H9 (cell line): ENCODE measurements around the gene SHBG. TPM values are rescaled to one million over a fixed set of nuclear protein-coding genes. Genes with fewer than 3 reads are reported as not detected.

Experiments used
- DNase-seq: peaks from one replicate; pipeline ENCODE4 v3.0.0-alpha.2; 2017
- H2AFZ ChIP-seq: one replicate; pipeline ENCODE4 v1.6.1; 2013; ENCODE audit warnings: mild to moderate bottlenecking, low read length, control low read depth, moderate library complexity
- H2AK5ac ChIP-seq: 2 replicates; pipeline ENCODE4 v1.6.1; 2013; ENCODE audit warnings: low read length, control low read depth, mixed read lengths; ENCODE audit not compliant: insufficient read length
- H2BK120ac ChIP-seq: one replicate; pipeline ENCODE4 v1.6.1; 2013; ENCODE audit warnings: low read depth, mild to moderate bottlenecking, low read length, control low read depth, inconsistent platforms; ENCODE audit not compliant: poor library complexity, severe bottlenecking
- H2BK12ac ChIP-seq: 2 replicates; pipeline ENCODE4 v1.6.1; 2013; ENCODE audit warnings: low read length, control low read depth, mixed read lengths, low read depth; ENCODE audit not compliant: insufficient read length
- H2BK15ac ChIP-seq: 2 replicates; pipeline ENCODE4 v1.6.1; 2013; ENCODE audit warnings: low read depth, low read length, control low read depth
- H2BK20ac ChIP-seq: one replicate; pipeline ENCODE4 v1.6.1; 2013; ENCODE audit warnings: low read depth, mild to moderate bottlenecking, low read length, control low read depth, inconsistent platforms; ENCODE audit not compliant: poor library complexity, severe bottlenecking
- H2BK5ac ChIP-seq: 2 replicates; pipeline ENCODE4 v1.6.1; 2013; ENCODE audit warnings: low read length, control low read depth, mixed read lengths; ENCODE audit not compliant: insufficient read length
- H3K14ac ChIP-seq: 2 replicates; pipeline ENCODE4 v1.6.1; 2013; ENCODE audit warnings: low read length, control low read depth; ENCODE audit not compliant: insufficient read depth
- H3K18ac ChIP-seq: 2 replicates; pipeline ENCODE4 v1.6.1; 2013; ENCODE audit warnings: low read depth, mild to moderate bottlenecking, mixed read lengths, low read length, control low read depth; ENCODE audit not compliant: insufficient read length
- H3K23ac ChIP-seq: 2 replicates; pipeline ENCODE4 v1.6.1; 2013; ENCODE audit warnings: low read length, control low read depth, mixed read lengths, low read depth; ENCODE audit not compliant: insufficient read length
- H3K23me2 ChIP-seq: 2 replicates; pipeline ENCODE4 v1.6.1; 2013; ENCODE audit warnings: low read depth, mild to moderate bottlenecking, mixed read lengths, low read length, control low read depth; ENCODE audit not compliant: insufficient read length, poor library complexity, severe bottlenecking
- H3K27ac ChIP-seq: 2 replicates; pipeline ENCODE4 v1.5.1; 2013; ENCODE audit warnings: low read length, control low read depth, mixed read lengths, low read depth; ENCODE audit not compliant: insufficient read length
- H3K27me3 ChIP-seq: 2 replicates; pipeline ENCODE4 v1.6.1; 2013; ENCODE audit warnings: low read length, control low read depth, inconsistent platforms; ENCODE audit not compliant: insufficient read depth
- H3K4ac ChIP-seq: 2 replicates; pipeline ENCODE4 v1.6.1; 2013; ENCODE audit warnings: low read depth, mild to moderate bottlenecking, control low read depth, inconsistent platforms, low read length, moderate library complexity
- H3K4me1 ChIP-seq: 2 replicates; pipeline ENCODE4 v1.6.1; 2013; ENCODE audit warnings: low read length, control low read depth, inconsistent platforms; ENCODE audit not compliant: insufficient read depth
- H3K4me2 ChIP-seq: 2 replicates; pipeline ENCODE4 v1.6.1; 2013; ENCODE audit warnings: low read length, control low read depth, mixed read lengths; ENCODE audit not compliant: insufficient read length, insufficient read depth
- H3K56ac ChIP-seq: 2 replicates; pipeline ENCODE4 v1.6.1; 2013; ENCODE audit warnings: low read depth, mild to moderate bottlenecking, mixed read lengths, low read length, control low read depth; ENCODE audit not compliant: insufficient read length
- H3K79me1 ChIP-seq: 2 replicates; pipeline ENCODE4 v1.6.1; 2013; ENCODE audit warnings: low read depth, mild to moderate bottlenecking, moderate library complexity, low read length, control low read depth, inconsistent platforms; ENCODE audit not compliant: insufficient read depth, poor library complexity, severe bottlenecking
- H3K79me2 ChIP-seq: 2 replicates; pipeline ENCODE4 v1.6.1; 2013; ENCODE audit warnings: low read length, control low read depth, inconsistent platforms; ENCODE audit not compliant: insufficient read depth
- H3K9ac ChIP-seq: 2 replicates; pipeline ENCODE4 v1.6.1; 2013; ENCODE audit warnings: low read length, control low read depth, mixed read lengths; ENCODE audit not compliant: insufficient read length; ENCODE audit errors: extremely low read depth
- H3K9me3 ChIP-seq: one replicate; pipeline ENCODE4 v1.6.1; 2013; ENCODE audit warnings: low read depth, low read length, inconsistent platforms; ENCODE audit not compliant: control insufficient read depth
- H3T11ph ChIP-seq: one replicate; pipeline ENCODE4 v1.6.1; 2013; ENCODE audit warnings: mild to moderate bottlenecking, low read length, control low read depth, inconsistent platforms
- H4K20me1 ChIP-seq: one replicate; pipeline ENCODE4 v1.6.1; 2013; ENCODE audit not compliant: control insufficient read depth, insufficient read length, insufficient read depth
- H4K5ac ChIP-seq: 2 replicates; pipeline ENCODE4 v1.6.1; 2013; ENCODE audit warnings: low read depth, mild to moderate bottlenecking, mixed read lengths, low read length, control low read depth; ENCODE audit not compliant: insufficient read length
- H4K8ac ChIP-seq: replicated peaks from 2 replicates; pipeline ENCODE4 v1.6.1; 2013; ENCODE audit warnings: low read length, control low read depth, mixed read lengths, low read depth; ENCODE audit not compliant: insufficient read length
- H4K91ac ChIP-seq: 2 replicates; pipeline ENCODE4 v1.6.1; 2013; ENCODE audit warnings: low read depth, mild to moderate bottlenecking, moderate library complexity, mixed read lengths, low read length, control low read depth; ENCODE audit not compliant: insufficient read length
- H3K27ac Mint-ChIP-seq, 3 experiments: 2 replicates in 2 of 3; 3 replicates in 1 of 3; pipeline ENCODE4 v1.8.0; 2020 to 2021; ENCODE audit warnings: mixed read lengths in 3 of 3, mild to moderate bottlenecking in 1 of 3, moderate library complexity in 1 of 3
- H3K27me3 Mint-ChIP-seq: 2 replicates; pipeline ENCODE4 v1.8.0; 2021; ENCODE audit warnings: low read depth, mild to moderate bottlenecking, moderate library complexity, mixed read lengths
- H3K36me3 Mint-ChIP-seq, 3 experiments: 2 replicates in 2 of 3; 3 replicates in 1 of 3; pipeline ENCODE4 v1.8.0; 2020 to 2021; ENCODE audit warnings: low read depth in 3 of 3, mixed read lengths in 3 of 3; ENCODE audit not compliant: insufficient read depth in 1 of 3
- H3K4me1 Mint-ChIP-seq, 2 experiments: 2 replicates each; pipeline ENCODE4 v1.8.0; 2020; ENCODE audit warnings: mixed read lengths in 2 of 2
- H3K4me3 Mint-ChIP-seq, 2 experiments: 2 replicates in 1 of 2; 3 replicates in 1 of 2; pipeline ENCODE4 v1.8.0; 2020 to 2021; ENCODE audit warnings: mild to moderate bottlenecking in 2 of 2, mixed read lengths in 2 of 2, moderate library complexity in 1 of 2
- H3K9me3 Mint-ChIP-seq, 2 experiments: 2 replicates in 1 of 2; 3 replicates in 1 of 2; pipeline ENCODE4 v1.8.0; 2020; ENCODE audit warnings: mild to moderate bottlenecking in 2 of 2, mixed read lengths in 2 of 2, moderate library complexity in 1 of 2
- CTCF ChIP-seq: fragments of 200-600 bp; sonication (generic); conservative IDR thresholded peaks from 3 replicates; pipeline ENCODE4 v1.8.0; 2021; ENCODE audit warnings: antibody characterized with exemption, mild to moderate bottlenecking
- WGBS: extraction: QIAGEN DNeasy Blood & Tissue Kit; methylation state at CpG from one replicate; pipeline ENCODE4 v1.1.7; 2013; ENCODE audit warnings: missing lambda C conversion rate, low lambda C conversion rate, mixed read lengths; ENCODE audit not compliant: insufficient read length; ENCODE audit errors: extremely low coverage; 5-methylcytosine and 5-hydroxymethylcytosine counted together
- total RNA-seq: library from RNA; stranded (reverse); gene quantifications from 2 replicates; pipeline ENCODE4 v1.2.1, GENCODE V29; 2021

SHBG gene
- total RNA-seq, 1 experiment from 2014 or later: 1.6 TPM

- H3K4me1 Mint-ChIP-seq: peaks cover 3 to 4% of the 10 kb centered on the region in 2 experiments
- H3K27me3 ChIP-seq: no peaks in the 10 kb centered on the region
- H2BK120ac ChIP-seq: no peak overlapping the region
- H3K18ac ChIP-seq: no peak overlapping the region
- no peaks in the 10 kb centered on the region for H3K27me3 Mint-ChIP-seq
- H3K9me3 Mint-ChIP-seq: no peaks in the 10 kb centered on the region
- H3K4me3 Mint-ChIP-seq: no peak overlapping the region; a peak in 1 of 5 replicates
- no peak overlapping the region for H3K14ac ChIP-seq
- no peak overlapping the region for H2BK5ac ChIP-seq
- H3K27ac ChIP-seq: no peak overlapping the region
- H3K4me2 ChIP-seq: no peak overlapping the region
- H3K4ac ChIP-seq: no peak overlapping the region
- no CpG with 5 or more reads among the region's 5 CpGs for WGBS
- H3K4me1 ChIP-seq: no peaks in the 10 kb centered on the region; the same call in 1 of the 2 replicates
- no peak overlapping the region for H3K27ac Mint-ChIP-seq
- H3K79me1 ChIP-seq: no peaks in the 10 kb centered on the region
- no peaks in the 10 kb centered on the region for H4K20me1 ChIP-seq
- H3K36me3 Mint-ChIP-seq: no peaks in the 10 kb centered on the region
- no peak overlapping the region for H4K5ac ChIP-seq
- TF ChIP-seq CTCF: no peak
- no peak overlapping the region for H3K9ac ChIP-seq
- H4K8ac ChIP-seq: no peak overlapping the region
- peaks cover 5% of the 10 kb centered on the region for H3K23me2 ChIP-seq
- H2BK20ac ChIP-seq: no peak overlapping the region
- H4K91ac ChIP-seq: no peak overlapping the region
- peaks cover 4% of the 10 kb centered on the region; the same call in 1 of the 2 replicates for H3K79me2 ChIP-seq
- H2BK15ac ChIP-seq: no peak overlapping the region
- H2AFZ ChIP-seq: no peak overlapping the region
- no peaks in the 10 kb centered on the region for H3K9me3 ChIP-seq
- H3T11ph ChIP-seq: no peak overlapping the region
- H2BK12ac ChIP-seq: no peak overlapping the region
- no peak for DNase-seq
- H3K56ac ChIP-seq: no peak overlapping the region
- no peak overlapping the region for H2AK5ac ChIP-seq
- no peak overlapping the region for H3K23ac ChIP-seq
Measured at GRCh38 chr17:7618608-7619007, 11.3 kb upstream of the SHBG start.
